ENCODE data around the gene LUC7L. TPM values are rescaled to one million over a fixed set of nuclear protein-coding genes. Genes with fewer than 3 reads are reported as not detected.

The LUC7L gene
- total and polyA plus RNA-seq, 10 of the 15 experiments (the other 5 are each of a cell fraction or from before 2014, with no cell fraction given) = 2.3 to 59.6 (median 44.1) TPM

DNA sequence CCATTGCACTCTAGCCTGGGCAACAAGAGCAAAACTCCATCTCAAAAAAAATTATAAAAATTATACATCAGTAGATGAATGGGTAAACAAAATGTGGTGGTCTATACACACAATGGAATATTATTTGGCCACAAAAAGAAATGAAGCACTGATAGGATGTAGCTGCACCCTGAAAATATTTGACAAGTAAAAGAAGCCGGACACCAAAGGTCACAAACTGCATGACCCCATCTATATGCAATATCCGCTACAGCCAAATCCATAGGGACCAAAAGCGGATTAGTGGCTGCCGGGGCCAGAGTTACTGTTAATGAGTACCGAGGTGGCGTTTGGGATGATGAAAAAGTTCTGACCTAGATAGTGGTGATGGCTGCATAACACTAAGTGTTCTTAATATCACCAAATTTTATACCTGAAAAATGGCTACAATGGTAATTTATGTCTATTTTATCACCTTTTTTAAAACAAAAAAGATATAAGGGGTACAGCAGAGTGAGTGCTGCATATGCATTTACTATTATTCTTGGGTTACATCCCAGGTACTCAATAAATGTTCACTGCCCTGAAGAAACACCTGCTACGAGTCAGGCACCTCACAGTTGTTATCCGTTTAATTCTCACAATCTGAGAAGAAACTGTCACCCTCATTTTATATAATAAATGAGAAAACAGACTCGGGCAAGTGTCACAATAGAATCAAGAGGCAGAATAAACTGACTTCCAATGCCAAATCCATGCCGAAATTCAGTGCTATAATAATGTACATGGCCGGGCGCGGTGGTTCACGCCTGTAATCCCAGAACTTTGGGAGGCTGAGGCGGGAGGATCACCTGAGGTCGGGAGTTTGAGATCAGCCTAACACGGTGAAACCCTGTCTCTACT is 49.8 kb downstream of the LUC7L start:
- no peaks in the 10 kb centered on the region for H3K9me3 ChIP-seq (replicated peaks; ENCODE audit: control insufficient read depth, insufficient read depth, low read length)
- no peak overlapping the region for H3K4me2 ChIP-seq (ENCODE audit: control insufficient read depth, insufficient read depth)
- ChIA-PET POLR2A (no interaction called here), SMC1A (ENCODE audit: uncharacterized antibody, unreplicated experiment) (no interaction called here), CTCF (interaction anchor here (1.0 to 1.5 kb wide), 2 partner anchors 72 to 75 kb away, joined by 3 to 5 read pairs; no protein-coding TSS in a partner anchor), RAD21 (ENCODE audit: unreplicated experiment) (no interaction called here)
- in situ Hi-C loops (cut with MboI) = loop anchor here (5.0 kb wide), 1 partner anchor 72 kb away; no protein-coding TSS in a partner anchor
- no TSS peak for BruUV-seq (replicated peaks)
- peaks cover 6 to 8% of the 10 kb centered on the region in 2 experiments for H3K27me3 ChIP-seq (replicated peaks in 1 of 2; ENCODE audit: control insufficient read depth in 2 of 2, insufficient read depth in 2 of 2, low read length in 1 of 2)
- no peak overlapping the region for H3K9ac ChIP-seq (ENCODE audit: control insufficient read depth, insufficient read depth, low read length)
- H3K79me2 ChIP-seq (ENCODE audit: control insufficient read depth, insufficient read depth, low read length) = no peaks in the 10 kb centered on the region
- no peaks in the 10 kb centered on the region for H4K20me1 ChIP-seq (ENCODE audit: control insufficient read depth, insufficient read depth)
- H3K27ac ChIP-seq (ENCODE audit: control insufficient read depth, insufficient read depth) = no peak overlapping the region
- 87% methylated on average over 17 of the region's 17 CpGs for WGBS (ENCODE audit: insufficient coverage, insufficient replicate concordance, low lambda C conversion rate, missing lambda C conversion rate)
- H3K4me3 ChIP-seq = no peak overlapping the region
- DNase-seq (ENCODE audit: low read depth, low spot score) (no peak), ATAC-seq (no peak), FAIRE-seq (no peak)
- H3K4me1 ChIP-seq (ENCODE audit: control insufficient read depth, insufficient read depth, low read length) = peaks cover 8% of the 10 kb centered on the region; the same call in 1 of the 2 replicates
- no peak overlapping the region for H2AFZ ChIP-seq (ENCODE audit: control insufficient read depth, low read depth, low read length)
- intact Hi-C loops (cut with micrococcal nuclease; ENCODE audit: unreplicated experiment) = loop anchor here (2.0 kb wide), 2 partner anchors 63 to 73 kb away; no protein-coding TSS in a partner anchor
- no peak for TF ChIP-seq SMAD5 (IDR thresholded peaks at IDR 0.05; ENCODE audit: low read depth)
- TF ChIP-seq, protein P1, sequence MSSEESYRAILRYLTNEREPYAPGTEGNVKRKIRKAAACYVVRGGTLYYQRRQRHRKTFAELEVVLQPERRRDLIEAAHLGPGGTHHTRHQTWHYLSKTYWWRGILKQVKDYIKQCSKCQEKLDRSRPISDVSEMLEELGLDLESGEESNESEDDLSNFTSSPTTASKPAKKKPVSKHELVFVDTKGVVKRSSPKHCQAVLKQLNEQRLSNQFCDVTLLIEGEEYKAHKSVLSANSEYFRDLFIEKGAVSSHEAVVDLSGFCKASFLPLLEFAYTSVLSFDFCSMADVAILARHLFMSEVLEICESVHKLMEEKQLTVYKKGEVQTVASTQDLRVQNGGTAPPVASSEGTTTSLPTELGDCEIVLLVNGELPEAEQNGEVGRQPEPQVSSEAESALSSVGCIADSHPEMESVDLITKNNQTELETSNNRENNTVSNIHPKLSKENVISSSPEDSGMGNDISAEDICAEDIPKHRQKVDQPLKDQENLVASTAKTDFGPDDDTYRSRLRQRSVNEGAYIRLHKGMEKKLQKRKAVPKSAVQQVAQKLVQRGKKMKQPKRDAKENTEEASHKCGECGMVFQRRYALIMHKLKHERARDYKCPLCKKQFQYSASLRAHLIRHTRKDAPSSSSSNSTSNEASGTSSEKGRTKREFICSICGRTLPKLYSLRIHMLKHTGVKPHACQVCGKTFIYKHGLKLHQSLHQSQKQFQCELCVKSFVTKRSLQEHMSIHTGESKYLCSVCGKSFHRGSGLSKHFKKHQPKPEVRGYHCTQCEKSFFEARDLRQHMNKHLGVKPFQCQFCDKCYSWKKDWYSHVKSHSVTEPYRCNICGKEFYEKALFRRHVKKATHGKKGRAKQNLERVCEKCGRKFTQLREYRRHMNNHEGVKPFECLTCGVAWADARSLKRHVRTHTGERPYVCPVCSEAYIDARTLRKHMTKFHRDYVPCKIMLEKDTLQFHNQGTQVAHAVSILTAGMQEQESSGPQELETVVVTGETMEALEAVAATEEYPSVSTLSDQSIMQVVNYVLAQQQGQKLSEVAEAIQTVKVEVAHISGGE (CRISPR knock-in tag; IDR thresholded peaks at IDR 0.05) = no peak
- TF ChIP-seq ZBED1 (IDR thresholded peaks at IDR 0.05; ENCODE audit: borderline replicate concordance) = no peak
- TF ChIP-seq, protein P2, sequence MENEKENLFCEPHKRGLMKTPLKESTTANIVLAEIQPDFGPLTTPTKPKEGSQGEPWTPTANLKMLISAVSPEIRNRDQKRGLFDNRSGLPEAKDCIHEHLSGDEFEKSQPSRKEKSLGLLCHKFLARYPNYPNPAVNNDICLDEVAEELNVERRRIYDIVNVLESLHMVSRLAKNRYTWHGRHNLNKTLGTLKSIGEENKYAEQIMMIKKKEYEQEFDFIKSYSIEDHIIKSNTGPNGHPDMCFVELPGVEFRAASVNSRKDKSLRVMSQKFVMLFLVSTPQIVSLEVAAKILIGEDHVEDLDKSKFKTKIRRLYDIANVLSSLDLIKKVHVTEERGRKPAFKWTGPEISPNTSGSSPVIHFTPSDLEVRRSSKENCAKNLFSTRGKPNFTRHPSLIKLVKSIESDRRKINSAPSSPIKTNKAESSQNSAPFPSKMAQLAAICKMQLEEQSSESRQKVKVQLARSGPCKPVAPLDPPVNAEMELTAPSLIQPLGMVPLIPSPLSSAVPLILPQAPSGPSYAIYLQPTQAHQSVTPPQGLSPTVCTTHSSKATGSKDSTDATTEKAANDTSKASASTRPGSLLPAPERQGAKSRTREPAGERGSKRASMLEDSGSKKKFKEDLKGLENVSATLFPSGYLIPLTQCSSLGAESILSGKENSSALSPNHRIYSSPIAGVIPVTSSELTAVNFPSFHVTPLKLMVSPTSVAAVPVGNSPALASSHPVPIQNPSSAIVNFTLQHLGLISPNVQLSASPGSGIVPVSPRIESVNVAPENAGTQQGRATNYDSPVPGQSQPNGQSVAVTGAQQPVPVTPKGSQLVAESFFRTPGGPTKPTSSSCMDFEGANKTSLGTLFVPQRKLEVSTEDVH (IDR thresholded peaks at IDR 0.05; ENCODE audit: low read depth, partially characterized antibody) = no peak
- TF ChIP-seq KAT2A (conservative IDR thresholded peaks at IDR 0.05; ENCODE audit: control insufficient read depth, low read depth, low read length) = no peak
- TF ChIP-seq, protein P3, sequence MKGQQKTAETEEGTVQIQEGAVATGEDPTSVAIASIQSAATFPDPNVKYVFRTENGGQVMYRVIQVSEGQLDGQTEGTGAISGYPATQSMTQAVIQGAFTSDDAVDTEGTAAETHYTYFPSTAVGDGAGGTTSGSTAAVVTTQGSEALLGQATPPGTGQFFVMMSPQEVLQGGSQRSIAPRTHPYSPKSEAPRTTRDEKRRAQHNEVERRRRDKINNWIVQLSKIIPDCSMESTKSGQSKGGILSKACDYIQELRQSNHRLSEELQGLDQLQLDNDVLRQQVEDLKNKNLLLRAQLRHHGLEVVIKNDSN (IDR thresholded peaks at IDR 0.05; ENCODE audit: borderline replicate concordance, extremely low read length, insufficient read depth, low read depth, low read length) = no peak
- TF ChIP-seq GATAD2B (conservative IDR thresholded peaks at IDR 0.05; ENCODE audit: low read depth) = no peak
- TF ChIP-seq SIN3A (IDR thresholded peaks at IDR 0.05; ENCODE audit: low read depth, low read length) = no peak
- TF ChIP-seq ZNF207 (IDR thresholded peaks at IDR 0.05; ENCODE audit: borderline replicate concordance) = no peak
- TF ChIP-seq, protein P4, sequence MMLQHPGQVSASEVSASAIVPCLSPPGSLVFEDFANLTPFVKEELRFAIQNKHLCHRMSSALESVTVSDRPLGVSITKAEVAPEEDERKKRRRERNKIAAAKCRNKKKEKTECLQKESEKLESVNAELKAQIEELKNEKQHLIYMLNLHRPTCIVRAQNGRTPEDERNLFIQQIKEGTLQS (IDR thresholded peaks at IDR 0.05; ENCODE audit: borderline replicate concordance, extremely low read depth, low read depth, low read length) = no peak
- TF ChIP-seq IKZF1 (conservative IDR thresholded peaks at IDR 0.05) = no peak
- no peaks in the 10 kb centered on the region for H3K36me3 ChIP-seq (ENCODE audit: control insufficient read depth in 2 of 2, insufficient read depth in 2 of 2, low read length in 1 of 2)
